WTC11 (cell line): ENCODE results near the gene ITSN1. TPM values are rescaled to one million over a fixed set of nuclear protein-coding genes. Genes with fewer than 3 reads are reported as not detected.

Source experiments
- ATAC-seq: fragments of 200-7000 bp; cut with Tn5 transposase; 2 replicates; pipeline ENCODE4 v1.10.0; 2021; ENCODE audit warnings: mild to moderate bottlenecking, moderate library complexity
- CTCF ChIA-PET: fragments of 300-600 bp; sonication (Branson Sonifier 250); formaldehyde crosslinking; loops from one replicate; lab custom pipeline; 2021; ENCODE audit warnings: antibody characterized with exemption; lab: Charles Lee
- POLR2A ChIA-PET: fragments of 350-600 bp; sonication (Branson Sonifier 250); formaldehyde crosslinking; loops from one replicate; lab custom pipeline; 2021; ENCODE audit warnings: antibody characterized with exemption; lab: Charles Lee
- DNase-seq: peaks from one replicate; pipeline ENCODE4 v3.0.0; 2021; ENCODE audit warnings: low spot score
- H3K27ac Mint-ChIP-seq: 2 replicates; pipeline ENCODE4 v1.8.0; 2021; ENCODE audit warnings: mixed read lengths
- H3K27me3 Mint-ChIP-seq: 2 replicates; pipeline ENCODE4 v1.8.0; 2021; ENCODE audit warnings: low read depth, mild to moderate bottlenecking, moderate library complexity, mixed read lengths
- H3K36me3 Mint-ChIP-seq: 2 replicates; pipeline ENCODE4 v1.8.0; 2021; ENCODE audit warnings: mixed read lengths
- H3K4me1 Mint-ChIP-seq: 2 replicates; pipeline ENCODE4 v1.8.0; 2022; ENCODE audit warnings: mixed read lengths
- H3K4me3 Mint-ChIP-seq: 2 replicates; pipeline ENCODE4 v1.8.0; 2021; ENCODE audit warnings: mild to moderate bottlenecking, moderate library complexity, mixed read lengths
- H3K9me3 Mint-ChIP-seq: 2 replicates; pipeline ENCODE4 v1.8.0; 2021; ENCODE audit warnings: mixed read lengths
- CBFB ChIP-seq: sonication (generic); formaldehyde crosslinking; IDR thresholded peaks from 2 replicates; pipeline ENCODE4 v1.8.1; 2022; ENCODE audit warnings: mild to moderate bottlenecking, low read depth, missing genetic modification reagents
- CREM ChIP-seq: sonication (generic); formaldehyde crosslinking; IDR thresholded peaks from 2 replicates; pipeline ENCODE4 v1.8.1; 2022; ENCODE audit warnings: mild to moderate bottlenecking, missing genetic modification reagents, moderate library complexity
- ELF4 ChIP-seq: sonication (generic); formaldehyde crosslinking; IDR thresholded peaks from 2 replicates; pipeline ENCODE4 v1.8.1; 2022; ENCODE audit warnings: low read depth, mild to moderate bottlenecking, moderate library complexity, missing genetic modification reagents
- GRHL2 ChIP-seq: fragments of 250-450 bp; sonication (Bioruptor Pico); IDR thresholded peaks from 2 replicates; pipeline ENCODE4 v1.8.0; 2022; ENCODE audit warnings: mild to moderate bottlenecking, moderate library complexity; ENCODE audit not compliant: insufficient replicate concordance, severe bottlenecking
- JUN ChIP-seq: sonication (generic); formaldehyde crosslinking; IDR thresholded peaks from 2 replicates; pipeline ENCODE4 v1.8.0; 2023; ENCODE audit warnings: mild to moderate bottlenecking, missing genetic modification reagents
- KAT7 ChIP-seq: sonication (generic); formaldehyde crosslinking; IDR thresholded peaks from 2 replicates; pipeline ENCODE4 v1.8.1; 2023; ENCODE audit warnings: missing genetic modification reagents, mild to moderate bottlenecking, borderline replicate concordance
- NFE2L1 ChIP-seq: sonication (generic); formaldehyde crosslinking; IDR thresholded peaks from 2 replicates; pipeline ENCODE4 v1.8.1; 2023; ENCODE audit warnings: missing genetic modification reagents
- NR1H2 ChIP-seq: sonication (generic); formaldehyde crosslinking; IDR thresholded peaks from 2 replicates; pipeline ENCODE4 v1.9.0; 2021; ENCODE audit warnings: mild to moderate bottlenecking, moderate library complexity, missing genetic modification reagents
- OVOL2 ChIP-seq: fragments of 250-450 bp; sonication (Bioruptor Pico); IDR thresholded peaks from 2 replicates; pipeline ENCODE4 v1.9.0; 2021; ENCODE audit warnings: mild to moderate bottlenecking, borderline replicate concordance
- PRRX2 ChIP-seq: fragments of 250-450 bp; sonication (Bioruptor Pico); IDR thresholded peaks from 2 replicates; pipeline ENCODE4 v1.8.0; 2021; ENCODE audit warnings: mild to moderate bottlenecking
- SP1 ChIP-seq: sonication (generic); formaldehyde crosslinking; conservative IDR thresholded peaks from 2 replicates; pipeline ENCODE4 v1.8.1; 2022; ENCODE audit warnings: missing genetic modification reagents
- TCF7 ChIP-seq: sonication (generic); formaldehyde crosslinking; IDR thresholded peaks from 2 replicates; pipeline ENCODE4 v1.8.0; 2022; ENCODE audit warnings: mild to moderate bottlenecking, low read depth, missing genetic modification reagents, moderate library complexity
- TEAD1 ChIP-seq: sonication (generic); formaldehyde crosslinking; IDR thresholded peaks from 2 replicates; pipeline ENCODE4 v1.8.0; 2022; ENCODE audit warnings: mild to moderate bottlenecking, missing genetic modification reagents
- ZNF121 ChIP-seq: sonication (generic); formaldehyde crosslinking; IDR thresholded peaks from 2 replicates; pipeline ENCODE4 v1.8.0; 2023; ENCODE audit warnings: missing genetic modification reagents
- ZNF423 ChIP-seq: fragments of 250-450 bp; sonication (Bioruptor Pico); IDR thresholded peaks from 2 replicates; pipeline ENCODE4 v2.1.2; 2022; ENCODE audit warnings: mild to moderate bottlenecking, moderate library complexity
- ZNF671 ChIP-seq: fragments of 250-450 bp; sonication (Bioruptor Pico); IDR thresholded peaks from 2 replicates; pipeline ENCODE4 v1.8.0; 2021; ENCODE audit warnings: mild to moderate bottlenecking
- total RNA-seq: library from RNA; stranded (reverse); gene quantifications from 3 replicates; pipeline ENCODE4 v1.2.3, GENCODE V29; 2021
- TF ChIP-seq, protein P1 (sequence below): sonication (generic); formaldehyde crosslinking; IDR thresholded peaks from 2 replicates; pipeline ENCODE4 v1.8.0; 2022; ENCODE audit warnings: missing genetic modification reagents
- TF ChIP-seq, protein P2 (sequence below): sonication (generic); formaldehyde crosslinking; IDR thresholded peaks from 2 replicates; pipeline ENCODE4 v1.8.0; 2023; ENCODE audit warnings: missing genetic modification reagents
- TF ChIP-seq, protein P3 (sequence below): sonication (generic); formaldehyde crosslinking; IDR thresholded peaks from 2 replicates; pipeline ENCODE4 v1.8.0; 2022; ENCODE audit warnings: mild to moderate bottlenecking, missing genetic modification reagents
- TF ChIP-seq, protein P4 (sequence below): sonication (generic); formaldehyde crosslinking; conservative IDR thresholded peaks from 2 replicates; pipeline ENCODE4 v1.8.1; 2023; ENCODE audit warnings: mild to moderate bottlenecking, low read depth, missing genetic modification reagents, moderate library complexity

ITSN1 gene
- total RNA-seq, 1 experiment from 2014 or later: 69.6 TPM

DNA sequence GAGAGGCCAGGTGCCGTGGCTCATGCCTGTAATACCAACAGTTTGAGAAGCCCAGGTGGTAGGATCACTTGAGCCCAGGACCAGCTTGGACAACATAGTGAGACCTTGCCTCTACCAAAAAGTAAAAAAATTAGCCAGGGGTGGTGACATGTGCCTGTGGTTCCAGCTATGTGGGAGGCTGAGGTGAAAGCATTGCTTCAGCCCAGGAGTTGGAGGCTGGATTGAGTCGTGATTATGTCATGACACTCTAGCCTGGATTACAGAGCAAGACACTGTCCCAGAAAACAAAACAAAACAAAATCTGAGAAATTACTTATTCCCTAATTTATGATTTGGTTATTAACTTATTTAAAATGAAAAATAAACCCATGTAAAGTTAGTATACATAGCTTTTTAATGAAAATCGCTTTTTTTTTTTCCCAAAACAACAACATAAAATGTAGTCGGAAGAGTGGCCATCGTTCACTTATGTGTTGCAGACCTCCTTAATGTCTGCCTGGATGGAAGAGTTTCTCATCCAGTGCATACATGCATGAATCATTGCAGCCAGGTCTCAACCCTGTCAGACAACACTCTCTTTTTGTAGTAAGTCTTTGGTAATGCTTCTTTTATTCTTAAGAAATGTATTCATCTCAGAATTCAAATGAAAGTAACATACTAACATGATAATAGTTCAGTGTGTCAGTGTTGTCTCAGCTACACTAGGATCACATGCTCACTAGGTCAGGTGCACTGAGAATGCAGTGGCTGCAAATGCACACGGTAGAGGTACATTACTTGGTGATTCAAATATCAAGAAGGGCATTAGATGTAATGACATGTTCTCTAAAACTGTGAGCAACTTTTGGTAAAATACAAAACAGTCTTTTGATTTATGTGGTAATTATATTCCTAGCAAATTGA lies 28.0 kb downstream of the ITSN1 start:
- DNase-seq: no peak
- ChIA-PET POLR2A (interaction anchor here (0.5 kb wide), 1 partner anchor 60 kb away, joined by 3 read pairs; no protein-coding TSS in a partner anchor), CTCF (no interaction called here)
- Mint-ChIP-seq H3K27ac (peak overlapping the region; percentile 45; the same call in 1 of the 2 replicates), H3K4me1 (peaks cover 61% of the 10 kb centered on the region), H3K9me3 (no peaks in the 10 kb centered on the region), H3K36me3 (no peaks in the 10 kb centered on the region), H3K27me3 (no peaks in the 10 kb centered on the region), H3K4me3 (no peak overlapping the region)
- TF ChIP-seq, protein P1, sequence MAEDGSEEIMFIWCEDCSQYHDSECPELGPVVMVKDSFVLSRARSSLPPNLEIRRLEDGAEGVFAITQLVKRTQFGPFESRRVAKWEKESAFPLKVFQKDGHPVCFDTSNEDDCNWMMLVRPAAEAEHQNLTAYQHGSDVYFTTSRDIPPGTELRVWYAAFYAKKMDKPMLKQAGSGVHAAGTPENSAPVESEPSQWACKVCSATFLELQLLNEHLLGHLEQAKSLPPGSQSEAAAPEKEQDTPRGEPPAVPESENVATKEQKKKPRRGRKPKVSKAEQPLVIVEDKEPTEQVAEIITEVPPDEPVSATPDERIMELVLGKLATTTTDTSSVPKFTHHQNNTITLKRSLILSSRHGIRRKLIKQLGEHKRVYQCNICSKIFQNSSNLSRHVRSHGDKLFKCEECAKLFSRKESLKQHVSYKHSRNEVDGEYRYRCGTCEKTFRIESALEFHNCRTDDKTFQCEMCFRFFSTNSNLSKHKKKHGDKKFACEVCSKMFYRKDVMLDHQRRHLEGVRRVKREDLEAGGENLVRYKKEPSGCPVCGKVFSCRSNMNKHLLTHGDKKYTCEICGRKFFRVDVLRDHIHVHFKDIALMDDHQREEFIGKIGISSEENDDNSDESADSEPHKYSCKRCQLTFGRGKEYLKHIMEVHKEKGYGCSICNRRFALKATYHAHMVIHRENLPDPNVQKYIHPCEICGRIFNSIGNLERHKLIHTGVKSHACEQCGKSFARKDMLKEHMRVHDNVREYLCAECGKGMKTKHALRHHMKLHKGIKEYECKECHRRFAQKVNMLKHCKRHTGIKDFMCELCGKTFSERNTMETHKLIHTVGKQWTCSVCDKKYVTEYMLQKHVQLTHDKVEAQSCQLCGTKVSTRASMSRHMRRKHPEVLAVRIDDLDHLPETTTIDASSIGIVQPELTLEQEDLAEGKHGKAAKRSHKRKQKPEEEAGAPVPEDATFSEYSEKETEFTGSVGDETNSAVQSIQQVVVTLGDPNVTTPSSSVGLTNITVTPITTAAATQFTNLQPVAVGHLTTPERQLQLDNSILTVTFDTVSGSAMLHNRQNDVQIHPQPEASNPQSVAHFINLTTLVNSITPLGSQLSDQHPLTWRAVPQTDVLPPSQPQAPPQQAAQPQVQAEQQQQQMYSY: no peak
- no peak for TF ChIP-seq NR1H2 (CRISPR knock-in tag)
- TF ChIP-seq OVOL2 (CRISPR knock-in tag): no peak
- TF ChIP-seq CREM (CRISPR knock-in tag): no peak
- no peak for TF ChIP-seq ZNF671 (CRISPR knock-in tag)
- TF ChIP-seq SP1 (CRISPR knock-in tag): no peak
- TF ChIP-seq PRRX2: no peak
- TF ChIP-seq ZNF423: no peak
- no peak for TF ChIP-seq ELF4 (CRISPR knock-in tag)
- TF ChIP-seq KAT7 (CRISPR knock-in tag): no peak
- TF ChIP-seq, protein P2, sequence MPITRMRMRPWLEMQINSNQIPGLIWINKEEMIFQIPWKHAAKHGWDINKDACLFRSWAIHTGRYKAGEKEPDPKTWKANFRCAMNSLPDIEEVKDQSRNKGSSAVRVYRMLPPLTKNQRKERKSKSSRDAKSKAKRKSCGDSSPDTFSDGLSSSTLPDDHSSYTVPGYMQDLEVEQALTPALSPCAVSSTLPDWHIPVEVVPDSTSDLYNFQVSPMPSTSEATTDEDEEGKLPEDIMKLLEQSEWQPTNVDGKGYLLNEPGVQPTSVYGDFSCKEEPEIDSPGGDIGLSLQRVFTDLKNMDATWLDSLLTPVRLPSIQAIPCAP (CRISPR knock-in tag): no peak
- no peak for TF ChIP-seq NFE2L1 (CRISPR knock-in tag)
- no peak for TF ChIP-seq ZNF121 (CRISPR knock-in tag)
- TF ChIP-seq, protein P3, sequence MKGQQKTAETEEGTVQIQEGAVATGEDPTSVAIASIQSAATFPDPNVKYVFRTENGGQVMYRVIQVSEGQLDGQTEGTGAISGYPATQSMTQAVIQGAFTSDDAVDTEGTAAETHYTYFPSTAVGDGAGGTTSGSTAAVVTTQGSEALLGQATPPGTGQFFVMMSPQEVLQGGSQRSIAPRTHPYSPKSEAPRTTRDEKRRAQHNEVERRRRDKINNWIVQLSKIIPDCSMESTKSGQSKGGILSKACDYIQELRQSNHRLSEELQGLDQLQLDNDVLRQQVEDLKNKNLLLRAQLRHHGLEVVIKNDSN: no peak
- no peak for TF ChIP-seq JUN
- TF ChIP-seq, protein P4, sequence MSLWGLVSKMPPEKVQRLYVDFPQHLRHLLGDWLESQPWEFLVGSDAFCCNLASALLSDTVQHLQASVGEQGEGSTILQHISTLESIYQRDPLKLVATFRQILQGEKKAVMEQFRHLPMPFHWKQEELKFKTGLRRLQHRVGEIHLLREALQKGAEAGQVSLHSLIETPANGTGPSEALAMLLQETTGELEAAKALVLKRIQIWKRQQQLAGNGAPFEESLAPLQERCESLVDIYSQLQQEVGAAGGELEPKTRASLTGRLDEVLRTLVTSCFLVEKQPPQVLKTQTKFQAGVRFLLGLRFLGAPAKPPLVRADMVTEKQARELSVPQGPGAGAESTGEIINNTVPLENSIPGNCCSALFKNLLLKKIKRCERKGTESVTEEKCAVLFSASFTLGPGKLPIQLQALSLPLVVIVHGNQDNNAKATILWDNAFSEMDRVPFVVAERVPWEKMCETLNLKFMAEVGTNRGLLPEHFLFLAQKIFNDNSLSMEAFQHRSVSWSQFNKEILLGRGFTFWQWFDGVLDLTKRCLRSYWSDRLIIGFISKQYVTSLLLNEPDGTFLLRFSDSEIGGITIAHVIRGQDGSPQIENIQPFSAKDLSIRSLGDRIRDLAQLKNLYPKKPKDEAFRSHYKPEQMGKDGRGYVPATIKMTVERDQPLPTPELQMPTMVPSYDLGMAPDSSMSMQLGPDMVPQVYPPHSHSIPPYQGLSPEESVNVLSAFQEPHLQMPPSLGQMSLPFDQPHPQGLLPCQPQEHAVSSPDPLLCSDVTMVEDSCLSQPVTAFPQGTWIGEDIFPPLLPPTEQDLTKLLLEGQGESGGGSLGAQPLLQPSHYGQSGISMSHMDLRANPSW (CRISPR knock-in tag): no peak
- TF ChIP-seq TCF7: no peak
- no peak for TF ChIP-seq TEAD1 (CRISPR knock-in tag)
- TF ChIP-seq GRHL2: no peak
- no peak for TF ChIP-seq CBFB (CRISPR knock-in tag)
- ATAC-seq: no peak
